Type B pancreatic cell (in vitro differentiated cells): ENCODE results near the gene HPS6. TPM values are rescaled to one million over a fixed set of nuclear protein-coding genes. Genes with fewer than 3 reads are reported as not detected.

Source experiments
- DNase-seq: peaks from one replicate; pipeline ENCODE4 v3.0.0; 2021; ENCODE audit warnings: mixed read lengths; ENCODE audit not compliant: unreplicated experiment; ENCODE audit errors: extremely low spot score
- H3K27ac Mint-ChIP-seq: 2 replicates; pipeline ENCODE4 v1.8.0; 2021; ENCODE audit warnings: mild to moderate bottlenecking, mixed read lengths
- H3K27me3 Mint-ChIP-seq: 2 replicates; pipeline ENCODE4 v1.8.0; 2021; ENCODE audit warnings: mixed read lengths
- H3K36me3 Mint-ChIP-seq: 2 replicates; pipeline ENCODE4 v1.8.0; 2021; ENCODE audit warnings: mixed read lengths
- H3K4me1 Mint-ChIP-seq: one replicate; pipeline ENCODE4 v1.8.0; 2021; ENCODE audit warnings: mixed read lengths; ENCODE audit not compliant: unreplicated experiment
- H3K4me3 Mint-ChIP-seq: 2 replicates; pipeline ENCODE4 v1.8.0; 2021; ENCODE audit warnings: mild to moderate bottlenecking, mixed read lengths
- H3K9me3 Mint-ChIP-seq: 2 replicates; pipeline ENCODE4 v1.8.0; 2021; ENCODE audit warnings: mixed read lengths
- CTCF ChIP-seq: fragments of 200-600 bp; sonication (generic); conservative IDR thresholded peaks from 2 replicates; pipeline ENCODE4 v1.5.0; 2021; ENCODE audit warnings: antibody characterized with exemption, mild to moderate bottlenecking
- total RNA-seq: library from RNA; stranded (reverse); gene quantifications from 2 replicates; pipeline ENCODE4 v1.2.1, GENCODE V29; 2021; ENCODE audit warnings: low replicate concordance

The HPS6 gene
- total RNA-seq, 1 donor from 2014 or later = 19.1 TPM

GRCh38 chr10:102072673-102073527 is 7.8 kb downstream of the HPS6 start:
- no peaks in the 10 kb centered on the region for H3K27me3 Mint-ChIP-seq
- H3K36me3 Mint-ChIP-seq = no peaks in the 10 kb centered on the region
- peak; percentile 95 for TF ChIP-seq CTCF

GRCh38 chr10:102083541-102083940 is 18.4 kb downstream of the HPS6 start:
- no peak overlapping the region for H3K4me3 Mint-ChIP-seq
- no peaks in the 10 kb centered on the region for H3K9me3 Mint-ChIP-seq
- H3K4me1 Mint-ChIP-seq = no peaks in the 10 kb centered on the region
- H3K36me3 Mint-ChIP-seq = no peaks in the 10 kb centered on the region
- no peak for DNase-seq
- H3K27me3 Mint-ChIP-seq = no peaks in the 10 kb centered on the region
- H3K27ac Mint-ChIP-seq = no peak overlapping the region
- TF ChIP-seq CTCF = no peak

More at GRCh38 chr10:102072673-102073527, 7.8 kb downstream of the HPS6 start:
- Mint-ChIP-seq H3K9me3 (no peaks in the 10 kb centered on the region), H3K4me3 (no peak overlapping the region), H3K27ac (no peak overlapping the region), H3K4me1 (peaks cover 4% of the 10 kb centered on the region)
- peak; percentile 80 for DNase-seq

GRCh38 chr10:102085336-102085735 is 20.2 kb downstream of the HPS6 start:
- Mint-ChIP-seq H3K4me3 (no peak overlapping the region), H3K36me3 (no peaks in the 10 kb centered on the region), H3K9me3 (no peaks in the 10 kb centered on the region), H3K27ac (no peak overlapping the region), H3K4me1 (no peaks in the 10 kb centered on the region), H3K27me3 (no peaks in the 10 kb centered on the region)
- DNase-seq = no peak
- TF ChIP-seq CTCF = no peak

GRCh38 chr10:102086196-102086595 is 21.0 kb downstream of the HPS6 start:
- Mint-ChIP-seq H3K4me1 (no peaks in the 10 kb centered on the region), H3K27me3 (no peaks in the 10 kb centered on the region), H3K27ac (no peak overlapping the region), H3K36me3 (peaks cover 4% of the 10 kb centered on the region), H3K9me3 (no peaks in the 10 kb centered on the region), H3K4me3 (no peak overlapping the region)
- no peak for TF ChIP-seq CTCF
- no peak for DNase-seq

DNA sequence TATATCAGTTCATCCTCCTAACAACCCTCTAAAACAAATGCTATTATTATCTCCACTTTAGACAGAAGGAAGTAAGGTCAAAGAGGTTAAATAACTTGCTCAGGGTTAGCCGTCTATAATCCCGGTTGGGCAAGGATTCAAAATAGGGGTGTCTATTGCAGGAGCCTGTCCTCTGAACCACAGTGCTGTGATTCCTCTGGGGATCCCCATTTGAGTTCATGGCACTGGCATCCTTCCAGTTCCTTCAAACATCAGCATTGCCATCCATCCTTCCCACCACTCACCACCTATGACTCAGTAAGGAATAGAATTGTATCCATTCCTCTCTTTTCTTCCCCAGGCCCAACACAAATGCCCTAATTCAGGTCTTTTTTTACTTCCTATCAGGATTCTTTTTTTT is 25.6 kb downstream of the HPS6 start:
- Mint-ChIP-seq H3K4me3 (no peak overlapping the region), H3K36me3 (peaks cover 8% of the 10 kb centered on the region), H3K4me1 (no peaks in the 10 kb centered on the region), H3K27ac (no peak overlapping the region), H3K27me3 (no peaks in the 10 kb centered on the region), H3K9me3 (no peaks in the 10 kb centered on the region)
- no peak for TF ChIP-seq CTCF
- DNase-seq = no peak
